Thymus (tissue), 14 donors: ENCODE data around the gene TMEM181. TPM values are rescaled to one million over a fixed set of nuclear protein-coding genes. Genes with fewer than 3 reads are reported as not detected.
A peak's percentile ranks its signal among the peaks of the same experiment; 100 is the strongest.

Source experiments
- DNase-seq, 9 donors: peaks; one replicate each; pipeline ENCODE4 v3.0.0-alpha.2; 2013; ENCODE audit warnings: low spot score in 9 of 9, low read depth in 6 of 9, missing footprints in 1 of 9
- H3K27ac ChIP-seq, 2 donors: one replicate each; pipeline ENCODE4 v1.5.1; 2013; ENCODE audit warnings: control low read depth in 1 of 2, low read depth in 1 of 2, low read length in 1 of 2, mild to moderate bottlenecking in 1 of 2, moderate library complexity in 1 of 2
- H3K27me3 ChIP-seq, 2 donors: one replicate each; pipeline ENCODE4 v1.5.1; 2013; ENCODE audit warnings: low read length in 1 of 2; ENCODE audit not compliant: control insufficient read depth in 2 of 2, insufficient read depth in 1 of 2
- H3K36me3 ChIP-seq, 2 donors: one replicate each; pipeline ENCODE4 v1.5.1; 2013; ENCODE audit warnings: low read length in 1 of 2, mild to moderate bottlenecking in 1 of 2, moderate library complexity in 1 of 2; ENCODE audit not compliant: control insufficient read depth in 2 of 2, insufficient read depth in 2 of 2
- H3K4me1 ChIP-seq, 2 donors: one replicate each; pipeline ENCODE4 v1.5.1; 2013; ENCODE audit warnings: low read length in 2 of 2; ENCODE audit not compliant: control insufficient read depth in 2 of 2, insufficient read depth in 2 of 2
- H3K4me3 ChIP-seq, 2 donors: one replicate each; pipeline ENCODE4 v1.5.1; 2013; ENCODE audit warnings: low read length in 2 of 2, control low read depth in 1 of 2, mild to moderate bottlenecking in 1 of 2
- H3K9me3 ChIP-seq, 2 donors: one replicate each; pipeline ENCODE4 v1.5.1; 2013; ENCODE audit warnings: low read length in 1 of 2, mild to moderate bottlenecking in 1 of 2; ENCODE audit not compliant: control insufficient read depth in 2 of 2, insufficient read depth in 1 of 2
- WGBS: extraction: QIAGEN DNeasy Blood & Tissue Kit; methylation state at CpG from one replicate; pipeline ENCODE4 v1.1.7; 2013; 5-methylcytosine and 5-hydroxymethylcytosine counted together
- long read RNA-seq, 10 donors: transcript quantifications; one replicate each; lab custom pipeline, GENCODE V29; 2026
- polyA plus RNA-seq: library from polyadenylated mRNA; stranded (reverse); fragments of 200-250 nt; gene quantifications from one replicate; pipeline ENCODE4 v1.2.3, GENCODE V29; 2013
- total RNA-seq: library from RNA; stranded (reverse); fragments of 120-200 nt; gene quantifications from one replicate; pipeline ENCODE4 v1.2.4, GENCODE V29; 2013
- donor health status: healthy.

TMEM181 gene
- 8.6 TPM for total RNA-seq
- 21.0 TPM for polyA plus RNA-seq
- long read RNA-seq, donor 1: 0 reads
- long read RNA-seq, donor 2: 0 reads
- long read RNA-seq, donor 3: 0 reads
- long read RNA-seq, donor 4: 0 reads
- long read RNA-seq, donor 5, full-length matches to known transcripts: 1 of 1 reads
- long read RNA-seq, donor 5, partial matches to known transcripts: 0 of 1 reads
- long read RNA-seq, donor 5, other reads (novel, unspliced or antisense): 0 of 1 reads
- long read RNA-seq, donor 6: 0 reads
- long read RNA-seq, donor 7, partial matches to known transcripts: 30 of 153 reads
- long read RNA-seq, donor 7, other reads (novel, unspliced or antisense): 123 of 153 reads
- long read RNA-seq, donor 8: 0 reads
- long read RNA-seq, donor 9, full-length matches to known transcripts: 1 of 1 reads
- long read RNA-seq, donor 9, partial matches to known transcripts: 0 of 1 reads
- long read RNA-seq, donor 9, other reads (novel, unspliced or antisense): 0 of 1 reads
- long read RNA-seq, donor 10: 0 reads

- Histone ChIP-seq H3K27me3 (no peaks in the 10 kb centered on the region), H3K4me3 (peak within 1 kb of the TSS; percentile 63 to 92), H3K9me3 (peaks cover 0 to 5% of the 10 kb centered on the region in 2 donors), H3K4me1 (peaks cover 11 to 22% of the 10 kb centered on the region in 2 donors), H3K27ac (peak within 1 kb of the TSS; percentile 59 to 86), H3K36me3 (peaks cover 0 to 3% of the 10 kb centered on the region in 2 donors)
- under 1% methylated on average over 120 of the region's 120 CpGs for WGBS
- DNase-seq: peak; percentile 52 to 93 (median 81)
Observed at GRCh38 chr6:158559895-158560835, at the start of gene TMEM181. Gene TMEM181 (plus strand): TSS chr6:158560091. CDS start chr6:158560225, 134 bp downstream.

- no peaks in the 10 kb centered on the region for H3K9me3 ChIP-seq
- peaks cover 2 to 17% of the 10 kb centered on the region in 2 donors for H3K27me3 ChIP-seq
- H3K36me3 ChIP-seq: peaks cover 0 to 2% of the 10 kb centered on the region in 2 donors
- H3K27ac ChIP-seq: no peak overlapping the region
- no peak for DNase-seq
- H3K4me1 ChIP-seq: peaks cover 6 to 36% of the 10 kb centered on the region in 2 donors
- H3K4me3 ChIP-seq: no peak overlapping the region
- 95% methylated on average over 4 of the region's 4 CpGs for WGBS
Observed at GRCh38 chr6:158512809-158513208, 47.1 kb upstream of the TMEM181 start.

DNA sequence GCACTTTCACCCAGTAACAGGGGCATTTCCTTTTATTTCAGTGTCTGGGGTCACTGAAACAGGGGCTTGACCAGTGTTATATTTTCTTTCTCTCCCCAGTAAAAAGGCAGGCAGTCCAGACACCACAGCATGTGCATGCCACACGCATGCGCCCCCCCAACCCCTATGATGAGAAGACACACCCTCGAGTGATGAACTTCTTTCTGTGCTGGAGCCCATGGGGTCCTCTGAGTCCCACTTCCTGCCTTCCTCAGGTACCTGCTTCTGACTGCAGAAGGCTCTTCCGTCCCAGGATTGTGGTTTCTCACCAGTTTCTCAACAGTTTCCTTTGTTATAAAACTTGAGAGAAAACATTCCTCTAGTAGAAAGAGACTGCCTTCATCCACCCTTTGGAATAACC lies 45.7 kb upstream of the TMEM181 start:
- peaks cover 0 to 2% of the 10 kb centered on the region in 2 donors for H3K36me3 ChIP-seq
- peak overlapping the region in 1 of 2 donors; percentile 56 for H3K27ac ChIP-seq
- H3K4me1 ChIP-seq: peaks cover 9 to 44% of the 10 kb centered on the region in 2 donors
- H3K27me3 ChIP-seq: peaks cover 2 to 22% of the 10 kb centered on the region in 2 donors
- WGBS: 17% methylated on average over 4 of the region's 4 CpGs
- peak in 6 of 9 donors; percentile 18 to 71 (median 36) for DNase-seq
- H3K9me3 ChIP-seq: no peaks in the 10 kb centered on the region
- no peak overlapping the region for H3K4me3 ChIP-seq

- Histone ChIP-seq H3K4me1 (peaks cover 9 to 44% of the 10 kb centered on the region in 2 donors), H3K27me3 (peaks cover 2 to 30% of the 10 kb centered on the region in 2 donors), H3K4me3 (no peak overlapping the region), H3K36me3 (peaks cover 0 to 2% of the 10 kb centered on the region in 2 donors), H3K27ac (no peak overlapping the region), H3K9me3 (no peaks in the 10 kb centered on the region)
- 99% methylated on average over 8 of the region's 8 CpGs for WGBS
- no peak for DNase-seq
Observed at GRCh38 chr6:158514991-158515390, 44.9 kb upstream of the TMEM181 start.

DNA sequence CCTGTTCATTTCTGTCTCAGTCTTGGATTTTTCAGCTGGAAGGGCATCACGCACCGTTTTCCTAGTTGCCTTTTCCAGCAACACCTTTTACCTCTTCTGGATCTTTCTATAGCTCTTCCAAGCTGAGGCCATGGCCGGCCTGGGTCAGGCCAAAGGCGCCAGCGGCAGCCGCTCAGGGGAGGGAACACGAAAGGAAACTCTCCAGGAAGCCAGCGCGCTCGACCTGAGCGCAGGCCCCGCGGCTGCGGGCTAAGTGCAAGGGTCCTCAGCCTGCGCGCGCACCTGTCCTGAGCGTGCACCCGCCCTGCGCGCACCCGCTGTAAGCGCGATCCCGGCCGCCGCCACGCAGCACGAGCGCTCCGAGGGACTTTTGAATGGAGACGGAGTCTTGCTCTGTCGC lies 43.8 kb upstream of the TMEM181 start:
- peaks cover 2 to 31% of the 10 kb centered on the region in 2 donors for H3K27me3 ChIP-seq
- H3K9me3 ChIP-seq: no peaks in the 10 kb centered on the region
- 35% methylated on average over 33 of the region's 33 CpGs for WGBS
- H3K36me3 ChIP-seq: no peaks in the 10 kb centered on the region
- H3K4me1 ChIP-seq: peaks cover 9 to 44% of the 10 kb centered on the region in 2 donors
- H3K4me3 ChIP-seq: no peak overlapping the region
- peak in 4 of 9 donors; percentile 21 to 53 (median 30) for DNase-seq
- no peak overlapping the region for H3K27ac ChIP-seq

GRCh38 chr6:158517038-158517437 lies 42.9 kb upstream of the TMEM181 start:
- H3K9me3 ChIP-seq: no peaks in the 10 kb centered on the region
- H3K27ac ChIP-seq: no peak overlapping the region
- no peak overlapping the region for H3K4me3 ChIP-seq
- peaks cover 9 to 44% of the 10 kb centered on the region in 2 donors for H3K4me1 ChIP-seq
- WGBS: 95% methylated on average over 8 of the region's 8 CpGs
- H3K36me3 ChIP-seq: no peaks in the 10 kb centered on the region
- peaks cover 2 to 31% of the 10 kb centered on the region in 2 donors for H3K27me3 ChIP-seq
- DNase-seq: no peak

DNA sequence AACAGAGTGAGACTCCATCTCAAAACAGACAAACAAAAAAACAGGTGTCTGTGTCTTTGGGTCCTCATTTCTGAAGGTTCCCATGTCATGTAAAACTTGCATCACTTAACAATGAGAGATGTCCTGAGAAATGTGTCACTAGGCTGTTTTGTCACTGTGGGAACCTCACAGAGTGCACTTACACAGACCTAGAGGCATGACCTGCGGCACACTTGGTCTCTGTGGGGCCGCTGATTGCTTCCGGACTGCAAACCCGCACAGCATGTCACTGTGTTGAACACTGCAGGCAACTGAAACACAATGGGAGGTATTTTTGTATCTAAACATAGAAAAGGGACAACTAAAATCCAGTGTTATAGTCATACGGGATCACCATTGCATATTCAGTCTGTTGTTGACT lies 42.3 kb upstream of the TMEM181 start:
- 71% methylated on average over 5 of the region's 5 CpGs for WGBS
- Histone ChIP-seq H3K4me1 (peaks cover 9 to 44% of the 10 kb centered on the region in 2 donors), H3K27ac (no peak overlapping the region), H3K4me3 (no peak overlapping the region), H3K9me3 (no peaks in the 10 kb centered on the region), H3K36me3 (no peaks in the 10 kb centered on the region), H3K27me3 (peaks cover 2 to 31% of the 10 kb centered on the region in 2 donors)
- DNase-seq: no peak

- peak in 8 of 9 donors; percentile 44 to 87 (median 56) for DNase-seq
Observed at GRCh38 chr6:158518191-158519127, 41.4 kb upstream of the TMEM181 start.

More at GRCh38 chr6:158518191-158519127, 41.4 kb upstream of the TMEM181 start:
- Histone ChIP-seq H3K27me3 (peaks cover 2 to 31% of the 10 kb centered on the region in 2 donors), H3K36me3 (no peaks in the 10 kb centered on the region), H3K4me1 (peaks cover 9 to 44% of the 10 kb centered on the region in 2 donors), H3K9me3 (no peaks in the 10 kb centered on the region), H3K4me3 (peak overlapping the region; percentile 29 to 41), H3K27ac (no peak overlapping the region)
- WGBS: 11% methylated on average over 18 of the region's 18 CpGs
